Hematopoietic multipotent progenitor cell treated with erythropoietin and hydrocortisone succinate and interleukin-3 and kit ligand, for 17 days (in vitro differentiated cells): Measurements from ENCODE around the gene TBC1D9B.
A peak's percentile ranks its signal among the peaks of the same experiment; 100 is the strongest.

Source experiments
- DNase-seq: peaks from one replicate; pipeline ENCODE4 v3.0.0-alpha.2; 2015; ENCODE audit warnings: low spot score

The TBC1D9B gene

GRCh38 chr5:179907556-179908324 is at the start of gene TBC1D9B:
Gene TBC1D9B (minus strand): TSS chr5:179907897. CDS start chr5:179907821, 76 bp downstream.
- DNase-seq: peak; percentile 71

GRCh38 chr5:179955630-179956029 is 47.9 kb upstream of the TBC1D9B start:
- DNase-seq: no peak

- DNase-seq: no peak
These were observed 47.4 kb upstream of the TBC1D9B start for GRCh38 chr5:179955062-179955461.

GRCh38 chr5:179954434-179954833 is 46.7 kb upstream of the TBC1D9B start:
- no peak for DNase-seq

- no peak for DNase-seq
These were observed 46.3 kb upstream of the TBC1D9B start for GRCh38 chr5:179953987-179954386.

- no peak for DNase-seq
These were observed 29.4 kb upstream of the TBC1D9B start for GRCh38 chr5:179936976-179937681.

- no peak for DNase-seq
These were observed 23.2 kb upstream of the TBC1D9B start for GRCh38 chr5:179930788-179931473.

- no peak for DNase-seq
These were observed 20.1 kb upstream of the TBC1D9B start for GRCh38 chr5:179927824-179928223.

GRCh38 chr5:179926657-179927056 is 19.0 kb upstream of the TBC1D9B start:
- DNase-seq: no peak

- no peak for DNase-seq
These were observed 15.7 kb upstream of the TBC1D9B start for GRCh38 chr5:179923436-179923835.

- no peak for DNase-seq
These were observed 12.5 kb upstream of the TBC1D9B start for GRCh38 chr5:179920175-179920574.

- DNase-seq: no peak
These were observed 11.9 kb upstream of the TBC1D9B start for GRCh38 chr5:179919487-179920060.

GRCh38 chr5:179918742-179919486 is 11.2 kb upstream of the TBC1D9B start:
- no peak for DNase-seq

- no peak for DNase-seq
These were observed 8.8 kb upstream of the TBC1D9B start for GRCh38 chr5:179916523-179916922.

GRCh38 chr5:179915406-179915935 is 7.8 kb upstream of the TBC1D9B start:
- no peak for DNase-seq

GRCh38 chr5:179914032-179914755 is 6.5 kb upstream of the TBC1D9B start:
- DNase-seq: no peak

- DNase-seq: no peak
These were observed 5.8 kb upstream of the TBC1D9B start for GRCh38 chr5:179913461-179913860.

- DNase-seq: no peak
These were observed 5.3 kb upstream of the TBC1D9B start for GRCh38 chr5:179912951-179913350.

- no peak for DNase-seq
These were observed 4.7 kb upstream of the TBC1D9B start for GRCh38 chr5:179912386-179912785.

- DNase-seq: no peak
These were observed 1.5 kb upstream of the TBC1D9B start for GRCh38 chr5:179909224-179909623.

GRCh38 chr5:179908528-179908927 is 831 bp upstream of the TBC1D9B start:
- DNase-seq: no peak
